ENCODE results near the gene RTBDN.
A peak's percentile ranks its signal among the peaks of the same experiment; 100 is the strongest.

The RTBDN gene

GRCh38 chr19:12836529-12836863 lies 2.1 kb upstream of the RTBDN start:
- no peak for DNase-seq (ENCODE audit: low read depth, low spot score)
- in situ Hi-C loops (cut with HindIII; ENCODE audit: low sequenced_read_pairs): no loop called here
- no peak for TF ChIP-seq CTCF (IDR thresholded peaks at IDR 0.05; ENCODE audit: low read depth, low read length)
- H3K4me3 ChIP-seq (ENCODE audit: low read depth, low read length): no peak overlapping the region

GRCh38 chr19:12834976-12835757 lies 788 bp upstream of the RTBDN start:
- no peak for TF ChIP-seq CTCF (IDR thresholded peaks at IDR 0.05; ENCODE audit: low read depth, low read length)
- H3K4me3 ChIP-seq (ENCODE audit: low read depth, low read length): no peak overlapping the region
- DNase-seq (ENCODE audit: low read depth, low spot score): no peak
- in situ Hi-C loops (cut with HindIII; ENCODE audit: low sequenced_read_pairs): no loop called here

GRCh38 chr19:12833738-12834565 lies 427 bp downstream of the RTBDN start:
- peak overlapping the region; percentile 31 for H3K4me3 ChIP-seq (ENCODE audit: low read depth, low read length)
- in situ Hi-C loops (cut with HindIII; ENCODE audit: low sequenced_read_pairs): no loop called here
- TF ChIP-seq CTCF (IDR thresholded peaks at IDR 0.05; ENCODE audit: low read depth, low read length): no peak
- no peak for DNase-seq (ENCODE audit: low read depth, low spot score)

GRCh38 chr19:12833418-12833737 lies 1.0 kb downstream of the RTBDN start:
- in situ Hi-C loops (cut with HindIII; ENCODE audit: low sequenced_read_pairs): no loop called here
- no peak overlapping the region for H3K4me3 ChIP-seq (ENCODE audit: low read depth, low read length)
- no peak for TF ChIP-seq CTCF (IDR thresholded peaks at IDR 0.05; ENCODE audit: low read depth, low read length)
- no peak for DNase-seq (ENCODE audit: low read depth, low spot score)

GRCh38 chr19:12828494-12828893 lies 5.9 kb downstream of the RTBDN start:
- H3K4me3 ChIP-seq (ENCODE audit: low read depth, low read length): no peak overlapping the region
- TF ChIP-seq CTCF (IDR thresholded peaks at IDR 0.05; ENCODE audit: low read depth, low read length): no peak
- in situ Hi-C loops (cut with HindIII; ENCODE audit: low sequenced_read_pairs): no loop called here
- no peak for DNase-seq (ENCODE audit: low read depth, low spot score)

GRCh38 chr19:12825254-12826131 lies 8.9 kb downstream of the RTBDN start:
- no peak for DNase-seq (ENCODE audit: low read depth, low spot score)
- H3K4me3 ChIP-seq (ENCODE audit: low read depth, low read length): no peak overlapping the region
- peak; percentile 47 for TF ChIP-seq CTCF (IDR thresholded peaks at IDR 0.05; ENCODE audit: low read depth, low read length)
- in situ Hi-C loops (cut with HindIII; ENCODE audit: low sequenced_read_pairs): no loop called here

Measured in astrocyte of the spinal cord (primary cell).